GM21367 (cell line): ENCODE data around the gene IGLL5.
"Not testable (repeated sequence)": the region's sequence is repeated elsewhere in the genome, so short reads cannot be mapped to it uniquely, and the experiment has no call there.

ENCODE experiments used
- ATAC-seq: cut with Tn5 transposase; IDR thresholded peaks from one replicate; pipeline ENCODE4 v1.9.1; 2021; ENCODE audit not compliant: unreplicated experiment

The IGLL5 gene

GRCh38 chr22:22884010-22884887 is 3.4 kb upstream of the IGLL5 start:
- no peak for ATAC-seq

DNA sequence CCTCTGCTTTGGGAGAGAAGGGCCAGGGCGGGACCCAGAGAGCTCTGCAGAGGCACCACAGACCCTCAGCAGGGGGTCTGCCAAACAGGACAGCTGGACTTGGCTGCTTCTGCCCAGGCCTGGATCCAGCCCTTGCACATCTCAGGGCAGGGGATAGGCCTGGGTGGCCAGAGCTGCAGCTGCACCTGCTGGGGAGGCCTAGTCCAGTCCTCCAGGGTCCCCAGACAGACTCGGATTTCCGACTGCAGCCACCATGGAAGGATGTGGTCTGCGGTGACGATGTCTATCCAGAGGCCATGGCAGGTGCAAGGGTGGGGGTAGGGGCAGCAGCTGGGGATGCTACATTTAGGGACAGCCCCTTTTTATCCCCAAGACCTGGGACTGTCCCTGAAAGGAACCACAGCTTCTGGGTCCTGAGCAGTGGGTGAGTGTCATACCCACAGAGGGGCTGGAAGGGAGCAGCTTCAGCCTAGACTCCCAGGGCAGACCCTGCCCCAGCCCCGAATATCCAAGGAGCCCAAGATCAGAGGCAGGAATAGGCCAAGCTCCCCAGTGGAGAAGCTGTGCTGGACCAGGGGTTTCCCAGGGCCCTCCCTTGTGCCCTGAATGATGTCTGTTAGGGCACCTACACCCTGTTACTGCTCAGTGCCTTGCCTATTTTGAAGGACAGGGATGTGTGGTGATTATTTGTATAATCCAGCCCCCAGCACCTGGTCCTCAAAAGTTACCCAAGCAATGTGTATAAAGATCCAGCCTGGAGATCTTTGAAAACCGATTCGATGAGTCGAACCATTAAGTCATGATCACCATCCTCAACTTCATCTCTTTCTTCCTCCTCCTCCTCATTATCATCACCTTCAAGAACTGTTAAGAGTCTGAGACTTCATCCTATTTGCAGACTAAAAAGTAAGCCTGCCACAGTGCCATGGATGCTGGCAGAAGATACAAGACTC is 2.5 kb upstream of the IGLL5 start:
- ATAC-seq: peak; percentile 49

- no peak for ATAC-seq
These were observed 1.1 kb upstream of the IGLL5 start for GRCh38 chr22:22886546-22886945.

DNA sequence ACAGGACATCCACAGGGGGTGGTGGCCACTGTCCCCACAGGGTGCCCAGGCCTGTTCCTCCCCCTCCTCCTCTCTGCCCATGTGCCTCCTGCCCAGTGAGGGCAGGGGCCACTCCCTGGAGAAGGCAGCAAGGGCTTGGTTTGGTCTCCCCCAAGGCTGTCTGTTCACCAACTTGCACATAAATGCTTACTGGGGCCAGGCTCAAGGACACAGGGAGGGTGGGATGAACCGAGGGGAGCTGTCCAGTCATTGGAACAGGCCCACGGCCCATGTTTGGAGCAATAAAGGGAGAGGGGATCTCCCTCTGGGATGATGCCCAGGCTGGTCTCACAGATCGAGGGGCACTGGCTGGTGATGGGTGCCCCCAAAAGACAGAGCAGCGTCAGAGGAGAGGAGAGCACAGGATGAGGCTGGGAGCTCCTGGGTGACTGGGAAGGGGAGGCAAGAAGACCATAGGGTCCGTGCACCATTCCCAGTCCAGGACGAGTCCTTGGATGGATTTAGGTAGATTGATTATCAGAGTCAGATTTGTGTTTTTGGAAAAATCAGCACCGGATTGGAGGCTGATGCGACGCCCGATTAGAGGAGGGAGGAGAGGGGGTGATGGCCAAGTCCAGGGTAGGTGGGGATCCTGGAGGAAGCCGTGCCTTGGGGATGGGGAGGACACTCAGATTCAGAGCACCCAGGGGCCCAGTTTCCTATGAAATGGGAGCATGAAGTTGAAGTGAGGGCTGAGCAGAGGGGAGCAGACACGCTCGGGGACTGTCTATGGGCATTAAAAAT is 1.1 kb downstream of the IGLL5 start:
- no peak for ATAC-seq

DNA sequence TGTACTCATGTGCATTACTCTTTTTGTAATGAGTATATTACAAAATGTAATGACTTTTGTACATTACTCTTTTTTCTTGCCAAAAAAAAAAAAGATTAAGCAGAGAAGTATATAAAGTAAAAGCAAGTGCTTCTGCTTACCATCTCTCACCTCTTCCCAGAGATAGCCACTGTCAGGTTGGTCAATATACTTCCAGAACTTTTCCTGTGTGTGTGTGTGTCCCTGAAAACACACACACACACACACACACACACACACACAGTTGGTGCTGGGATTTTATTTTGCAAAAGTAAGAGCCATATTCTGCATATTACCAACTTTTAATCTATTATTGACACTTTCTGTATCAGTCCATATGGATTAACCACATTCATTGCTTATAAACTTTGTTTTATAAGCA is 2.5 kb downstream of the IGLL5 start:
- ATAC-seq: no peak

DNA sequence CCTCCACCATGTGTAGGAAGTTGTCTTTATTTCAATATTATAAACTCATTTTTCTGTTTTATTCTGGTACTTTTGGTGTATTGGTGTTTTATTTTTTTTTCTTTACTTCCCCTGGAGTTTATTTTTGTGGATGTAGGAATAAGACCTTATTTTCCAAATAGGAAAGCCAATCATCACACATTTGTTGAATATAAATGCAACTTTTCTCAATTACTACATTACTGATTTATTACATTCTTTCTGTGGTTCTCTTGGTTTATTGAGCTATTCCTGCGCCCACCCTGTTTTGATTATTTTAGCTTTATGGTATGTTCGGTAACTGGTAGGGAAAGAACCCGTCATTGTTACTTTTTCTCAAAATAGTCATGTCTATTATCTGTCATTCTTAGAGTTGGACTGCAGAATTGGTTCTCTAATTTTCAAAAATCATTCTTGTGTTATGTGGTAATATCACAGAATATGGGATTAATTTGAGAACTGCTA is 3.6 kb downstream of the IGLL5 start:
- no peak for ATAC-seq

GRCh38 chr22:22892096-22893052 is 4.8 kb downstream of the IGLL5 start:
- ATAC-seq: no peak

DNA sequence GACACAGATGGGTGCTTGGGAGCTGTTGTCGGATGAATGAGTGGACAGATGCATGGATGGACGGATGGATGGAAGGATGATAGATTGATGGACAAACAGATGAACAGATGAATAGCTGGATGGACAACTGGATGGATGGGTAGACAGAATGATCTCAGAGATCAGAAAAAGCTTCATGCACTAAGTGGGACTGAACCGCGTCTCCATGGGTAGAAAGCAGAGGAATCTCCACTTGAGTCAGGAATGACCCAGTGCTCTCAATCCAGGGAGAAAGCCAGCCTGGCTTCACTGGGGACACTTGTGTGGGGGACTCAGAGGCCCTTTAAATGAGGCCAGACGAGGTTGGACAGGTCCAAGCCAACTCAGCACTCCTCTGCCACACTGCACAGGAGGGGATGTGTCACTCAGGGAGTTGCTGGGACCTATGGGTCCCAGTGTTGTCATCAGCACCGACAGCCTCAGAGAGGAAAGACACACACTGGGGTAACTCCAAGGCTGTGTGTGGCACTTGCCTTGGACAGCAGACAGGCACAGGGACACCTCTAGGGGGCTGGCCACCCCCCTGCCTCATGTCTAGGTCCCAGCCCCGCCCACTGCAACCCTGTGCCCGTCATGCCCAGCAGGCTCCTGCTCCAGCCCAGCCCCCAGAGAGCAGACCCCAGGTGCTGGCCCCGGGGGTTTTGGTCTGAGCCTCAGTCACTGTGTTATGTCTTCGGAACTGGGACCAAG is 5.6 kb downstream of the IGLL5 start:
- no peak for ATAC-seq

GRCh38 chr22:22893891-22894739 is 6.5 kb downstream of the IGLL5 start:
- no peak for ATAC-seq

DNA sequence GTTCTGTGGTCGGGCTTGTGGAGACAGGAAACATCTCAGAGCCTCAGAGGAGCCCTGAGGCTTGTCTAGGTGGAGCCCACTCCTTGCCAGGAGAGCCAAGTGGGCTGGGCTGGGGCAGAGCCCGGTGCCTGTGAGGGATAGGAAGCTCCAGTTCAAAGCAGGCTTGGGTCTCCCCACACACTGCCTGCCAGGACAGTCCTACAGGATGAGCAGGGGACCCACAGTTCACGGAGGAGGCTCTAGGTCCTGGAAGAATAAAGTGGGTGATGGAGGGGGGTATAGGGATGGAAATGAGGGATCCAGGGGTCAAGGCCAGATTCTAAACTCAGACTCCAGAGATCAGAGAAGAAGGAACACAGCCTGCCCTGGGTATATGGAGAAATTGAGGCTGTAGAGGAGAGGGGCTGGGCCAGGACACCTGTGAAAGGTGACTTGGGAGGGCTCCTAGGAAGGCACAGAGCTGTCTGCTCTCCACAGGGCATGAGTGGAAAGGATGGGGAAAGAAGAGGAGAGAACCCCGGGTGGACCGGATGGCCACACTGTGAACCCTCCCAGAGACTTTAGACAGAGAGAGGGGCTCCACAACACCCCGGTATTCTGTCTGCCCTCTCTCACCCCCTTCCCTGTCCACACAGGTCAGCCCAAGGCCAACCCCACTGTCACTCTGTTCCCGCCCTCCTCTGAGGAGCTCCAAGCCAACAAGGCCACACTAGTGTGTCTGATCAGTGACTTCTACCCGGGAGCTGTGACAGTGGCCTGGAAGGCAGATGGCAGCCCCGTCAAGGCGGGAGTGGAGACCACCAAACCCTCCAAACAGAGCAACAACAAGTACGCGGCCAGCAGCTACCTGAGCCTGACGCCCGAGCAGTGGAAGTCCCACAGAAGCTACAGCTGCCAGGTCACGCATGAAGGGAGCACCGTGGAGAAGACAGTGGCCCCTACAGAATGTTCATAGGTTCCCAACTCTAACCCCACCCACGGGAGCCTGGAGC is 7.4 kb downstream of the IGLL5 start:
- ATAC-seq: no peak

DNA sequence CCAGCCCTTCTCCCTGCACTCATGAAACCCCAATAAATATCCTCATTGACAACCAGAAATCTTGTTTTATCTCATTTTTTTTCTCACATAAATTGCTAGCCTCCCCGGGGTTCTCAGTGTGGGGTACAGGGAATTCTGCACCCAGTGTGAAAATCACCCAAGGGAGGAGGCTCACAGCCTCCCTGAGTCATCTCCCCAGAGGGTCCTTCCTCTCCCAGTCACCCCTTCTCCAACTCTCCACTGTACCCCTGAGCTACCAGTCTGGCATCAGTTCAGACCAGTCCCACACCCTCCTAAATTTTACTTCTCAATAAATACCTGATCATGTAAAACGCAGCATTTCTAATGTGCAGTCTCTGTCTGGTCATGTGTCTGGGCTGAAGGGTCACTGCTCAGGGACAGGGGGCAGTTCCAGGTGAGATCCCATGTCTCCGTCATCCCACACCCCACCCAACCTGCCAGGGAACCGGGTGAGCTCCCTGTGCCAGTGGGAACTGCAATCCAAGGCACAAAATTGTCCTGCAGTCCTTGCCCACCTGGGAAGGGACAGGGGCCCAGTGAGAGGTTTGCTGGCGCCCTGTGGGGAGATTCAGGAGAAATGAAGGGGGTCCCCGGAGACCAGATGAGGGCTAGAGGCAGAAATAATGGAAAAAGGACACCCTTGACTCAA is 8.3 kb downstream of the IGLL5 start:
- ATAC-seq: no peak

- ATAC-seq: no peak
These were observed 9.0 kb downstream of the IGLL5 start for GRCh38 chr22:22896601-22897000.

DNA sequence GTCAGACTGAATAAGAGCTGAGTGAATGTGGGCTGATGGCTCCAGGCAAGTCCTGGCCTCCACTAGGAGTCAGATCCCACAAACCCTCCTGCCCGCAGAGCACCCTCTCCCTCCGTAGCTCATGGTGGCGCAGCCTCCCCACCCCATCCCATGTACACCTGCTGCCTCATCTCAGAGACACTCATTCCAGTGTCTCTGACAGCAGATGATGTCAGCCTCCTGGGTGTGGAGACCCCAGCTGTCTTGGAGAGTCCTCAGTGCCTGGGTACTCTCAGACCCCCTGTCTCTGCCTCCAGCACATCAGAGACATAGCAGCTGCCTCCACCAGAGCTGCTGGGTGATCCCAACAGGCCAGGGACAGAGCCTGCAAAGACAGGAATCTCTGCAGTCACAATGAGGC is 9.5 kb downstream of the IGLL5 start:
- ATAC-seq: no peak

DNA sequence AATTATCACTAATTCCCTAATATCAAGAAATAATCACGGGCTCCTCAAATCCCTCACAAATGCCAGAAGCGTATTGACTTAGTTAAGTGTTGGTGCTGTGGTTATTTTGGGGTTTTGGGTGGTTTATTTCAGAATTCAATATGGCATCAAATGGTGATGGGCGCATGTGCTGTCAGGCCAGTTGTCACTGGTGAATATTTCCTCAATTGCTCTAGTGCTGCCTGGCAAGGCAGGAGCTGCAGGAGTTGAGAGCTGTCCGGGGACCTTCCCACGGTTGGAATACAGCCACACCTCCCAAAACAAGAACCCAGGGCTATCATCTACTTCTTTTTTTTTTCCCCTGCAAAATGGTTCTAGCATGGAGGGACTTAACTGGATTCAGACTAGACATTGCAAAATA is 10.3 kb downstream of the IGLL5 start:
- no peak for ATAC-seq

DNA sequence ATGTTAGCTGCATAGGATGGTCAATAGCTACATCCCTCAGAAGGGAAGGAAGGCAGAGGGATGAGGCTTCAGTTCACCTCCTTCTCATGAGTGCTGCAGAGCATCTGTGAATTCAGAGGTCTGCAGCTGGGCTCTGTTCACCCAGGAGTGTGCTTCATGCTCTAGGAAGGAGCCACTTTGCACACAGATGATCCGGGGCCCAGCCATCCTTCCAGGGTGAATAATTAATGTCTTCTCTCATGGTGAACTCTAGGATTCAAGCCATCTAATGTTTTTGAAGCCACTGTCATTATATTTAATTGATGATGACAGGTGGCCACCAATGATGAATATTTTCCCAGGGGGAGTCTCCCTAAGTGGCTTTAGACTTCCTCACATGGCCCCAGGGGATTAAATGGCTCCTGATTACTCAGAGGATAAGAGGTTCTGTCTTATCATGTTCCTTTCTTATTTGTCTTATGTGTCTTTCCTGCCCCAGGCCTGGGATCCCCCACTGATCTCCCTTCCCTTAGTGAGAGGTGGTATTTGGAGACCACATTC is 10.9 kb downstream of the IGLL5 start:
- not testable (repeated sequence) for ATAC-seq
